Midbrain (tissue), 1 donor: ENCODE results near the gene NOTCH3.

ENCODE experiments used
- DNase-seq: peaks from one replicate; lab custom pipeline; 2025; lab: John Stamatoyannopoulos, UW

The NOTCH3 gene

DNA sequence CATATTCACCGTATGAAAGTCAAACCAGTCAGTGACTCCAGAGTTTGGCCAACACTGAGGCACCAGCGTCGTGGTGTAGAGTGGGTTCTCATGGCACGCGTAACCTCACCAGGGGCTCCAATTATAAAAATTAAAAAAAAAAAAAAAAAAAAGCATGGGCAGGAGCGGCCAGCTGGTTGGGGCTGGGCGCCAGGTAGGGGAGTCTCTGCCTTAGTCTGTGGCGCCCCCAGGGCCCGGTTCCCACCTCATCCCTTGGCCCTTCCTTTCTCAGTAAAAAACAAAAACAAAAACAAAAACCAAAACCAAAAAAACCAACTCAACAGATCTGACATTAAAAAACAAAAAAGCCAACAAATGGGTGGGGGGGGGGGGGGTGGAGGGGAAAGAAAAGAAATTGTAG, 36.1 kb upstream of the NOTCH3 start:
- no peak for DNase-seq

DNA sequence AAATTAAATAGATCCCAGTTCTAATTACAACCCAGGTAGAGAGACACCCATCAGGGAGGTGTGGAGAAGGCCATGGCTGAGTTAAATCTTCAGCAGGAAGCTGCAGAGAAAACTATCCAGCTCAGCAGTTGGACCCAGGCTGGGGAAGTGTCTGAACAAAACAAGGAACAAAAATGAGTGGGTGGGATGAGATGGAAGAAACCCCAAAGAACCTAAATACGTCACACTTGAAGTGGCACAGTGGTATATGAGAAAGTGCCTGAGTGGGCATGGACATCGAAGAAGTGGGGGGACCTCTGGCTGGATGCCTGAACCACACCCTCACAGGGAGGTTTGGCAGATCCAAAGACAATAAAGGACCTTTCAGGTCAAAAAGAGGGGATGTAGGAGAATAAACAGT, 35.0 kb upstream of the NOTCH3 start:
- no peak for DNase-seq

DNA sequence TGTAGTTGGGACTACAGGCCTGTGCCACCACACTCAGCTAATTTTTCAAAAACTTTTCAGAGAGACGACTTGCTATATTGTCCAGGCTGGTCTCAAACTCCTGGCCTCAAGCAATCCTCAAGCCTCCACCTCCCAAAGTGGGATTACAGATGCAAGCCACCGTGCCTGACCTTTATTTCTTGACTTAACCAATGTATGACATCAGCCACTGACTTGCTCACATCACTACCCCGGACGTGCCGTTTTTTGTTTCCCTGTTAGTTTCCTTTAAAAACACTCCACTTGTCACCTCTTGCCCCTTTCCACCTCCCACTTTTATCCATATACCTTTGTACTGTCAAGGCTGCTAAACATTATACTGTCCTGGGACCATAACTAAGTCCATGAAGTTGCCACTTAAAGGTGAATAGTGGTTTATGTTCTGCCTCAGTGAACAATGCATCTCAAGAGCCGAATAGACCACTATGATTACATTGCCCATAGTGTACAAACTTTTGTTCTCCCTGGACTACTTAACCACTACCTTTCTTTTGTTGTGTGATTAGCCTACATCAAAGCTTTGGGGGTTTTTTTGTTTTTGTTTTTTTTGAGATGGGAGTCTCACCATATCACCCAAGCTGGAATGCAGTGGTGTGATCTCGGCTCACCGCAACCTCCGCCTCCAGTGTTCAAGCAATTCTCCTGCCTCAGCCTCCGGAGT, 33.8 kb upstream of the NOTCH3 start:
- DNase-seq: no peak

DNA sequence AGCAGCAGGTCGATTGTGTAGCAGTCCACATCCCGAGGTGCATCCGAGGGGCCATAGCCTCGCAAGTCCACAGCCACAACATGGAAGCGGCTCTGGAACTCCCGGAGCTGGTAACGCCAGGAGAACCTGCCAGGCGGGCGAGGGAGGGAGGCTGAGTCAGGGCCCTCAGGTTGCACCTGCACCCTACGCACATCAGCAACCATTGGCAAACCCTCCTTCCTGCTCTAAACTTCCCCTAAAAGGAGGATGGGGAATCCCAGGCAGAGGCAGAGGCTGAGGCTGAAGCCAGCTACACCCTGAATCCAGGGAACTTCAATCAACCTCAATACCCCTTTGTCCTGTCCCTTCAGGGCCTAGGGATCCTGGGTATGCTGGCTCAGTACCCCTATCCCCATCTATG, 30.5 kb upstream of the NOTCH3 start:
- DNase-seq: no peak

DNA sequence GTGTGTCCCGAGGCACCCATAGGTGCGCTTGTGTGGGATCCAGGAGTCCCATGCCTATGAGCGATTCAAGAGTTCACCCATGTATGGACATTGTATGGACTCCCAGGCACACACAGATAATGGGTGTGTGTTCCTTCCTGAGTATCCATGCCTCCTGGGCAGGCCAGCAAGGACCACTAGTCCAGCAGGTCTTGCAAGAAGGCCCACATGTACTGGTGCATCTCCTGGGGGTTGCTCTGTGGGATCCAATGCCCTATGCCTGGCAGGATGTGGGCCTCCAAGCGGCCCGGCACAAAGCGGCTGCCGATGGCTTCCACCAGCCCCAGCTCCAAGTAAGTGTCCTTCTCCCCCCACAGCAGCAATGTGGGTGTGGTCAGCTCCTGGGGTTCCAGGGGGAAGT, 26.5 kb upstream of the NOTCH3 start:
- DNase-seq: no peak

DNA sequence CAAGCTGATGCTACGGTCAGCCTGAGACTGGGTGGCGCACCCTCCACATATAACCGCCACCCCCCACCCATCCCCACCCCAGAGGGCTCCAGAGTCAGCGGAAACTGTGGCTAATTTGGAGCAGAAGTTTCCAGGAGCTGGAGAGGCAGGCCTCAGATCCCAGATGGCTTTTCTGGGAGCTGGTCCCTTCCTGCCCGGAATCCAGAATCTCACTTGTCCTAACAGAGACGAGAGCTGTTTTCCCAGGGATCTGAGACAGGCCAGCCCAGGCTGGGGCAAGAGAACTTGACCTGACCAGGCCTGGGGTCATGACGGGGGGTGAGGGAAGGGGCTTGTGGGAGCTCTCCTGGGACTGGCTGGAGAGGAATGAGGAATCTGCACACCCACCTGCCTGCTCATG, 25.0 kb upstream of the NOTCH3 start:
- no peak for DNase-seq

DNA sequence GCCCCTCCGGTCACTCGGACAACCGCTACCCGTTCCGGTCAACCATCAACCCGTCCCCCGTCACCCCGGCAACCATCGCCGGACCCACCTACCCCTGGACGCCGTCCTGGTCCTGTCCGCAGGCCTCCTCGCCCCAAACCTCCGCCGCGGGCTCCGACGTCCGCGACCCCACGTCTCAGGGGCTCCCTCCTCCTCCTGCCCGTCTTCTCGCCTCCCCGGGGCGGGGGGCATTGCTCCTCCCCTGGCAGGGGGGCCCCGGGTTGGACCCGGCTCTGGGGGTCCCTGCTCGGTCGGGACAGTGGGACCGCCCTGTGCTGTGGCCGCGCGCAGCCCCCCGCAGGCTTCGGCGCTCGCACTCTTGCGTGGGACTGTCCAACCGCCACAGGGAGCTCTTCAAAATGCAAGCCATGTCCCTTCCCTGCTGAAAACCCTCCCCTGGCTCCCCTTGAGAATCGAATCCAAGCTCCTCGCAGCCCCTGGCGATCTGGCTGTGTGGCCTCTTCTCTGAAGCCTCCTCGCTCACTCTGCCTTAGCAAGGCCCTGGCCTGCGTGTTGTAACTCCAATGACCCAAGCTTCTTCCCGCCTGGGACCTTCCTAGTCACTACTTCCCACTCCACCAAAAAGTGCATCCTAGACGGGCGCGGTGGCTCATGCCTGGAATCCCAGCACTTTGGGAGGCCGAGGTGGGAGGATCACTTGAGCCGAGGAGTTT, 23.0 kb upstream of the NOTCH3 start:
- no peak for DNase-seq

DNA sequence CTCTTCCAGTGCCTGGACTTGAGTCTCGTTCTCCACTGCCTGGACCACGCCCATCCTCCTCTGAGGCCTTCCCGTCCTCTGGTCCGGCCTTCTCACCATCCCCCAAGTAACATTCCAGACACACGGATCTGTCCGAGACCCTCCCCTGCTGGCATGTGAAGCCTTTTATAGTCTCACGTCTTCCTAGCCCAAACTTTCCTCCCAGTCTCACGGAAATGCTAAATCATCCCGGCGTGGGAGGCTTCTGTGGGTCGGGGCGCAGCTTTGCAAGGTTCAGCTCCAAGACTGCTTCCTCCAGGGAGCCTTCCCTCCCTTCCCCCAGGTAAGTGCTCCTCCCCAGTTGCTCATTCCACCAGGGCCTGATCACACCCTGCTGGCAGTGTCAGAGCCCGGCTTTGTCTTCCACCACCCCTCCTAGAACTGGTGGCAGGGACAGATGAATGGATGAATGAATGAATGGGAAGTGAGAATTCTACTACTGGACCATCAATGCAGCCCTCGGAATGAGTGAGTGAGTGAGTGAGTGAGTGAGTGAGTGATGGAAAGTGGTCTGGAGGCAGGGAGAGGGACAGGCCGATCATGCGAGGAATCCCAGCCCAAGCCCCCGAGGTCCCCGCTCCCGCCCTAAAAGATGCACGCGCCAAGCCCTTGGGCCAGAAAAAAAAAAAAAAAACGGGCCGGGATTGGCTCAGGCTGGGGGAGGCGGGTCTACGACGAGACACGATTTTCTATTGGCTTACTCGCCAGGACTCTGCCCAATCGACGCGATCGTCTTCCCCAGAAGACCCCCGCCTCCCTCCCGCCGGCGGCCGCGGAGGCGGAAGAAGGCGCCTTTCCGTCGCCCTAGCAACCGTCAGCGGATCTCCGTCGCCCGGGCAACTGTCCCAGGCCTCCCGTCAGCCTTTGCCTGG, 22.2 kb upstream of the NOTCH3 start:
- peak; percentile 93 for DNase-seq

DNA sequence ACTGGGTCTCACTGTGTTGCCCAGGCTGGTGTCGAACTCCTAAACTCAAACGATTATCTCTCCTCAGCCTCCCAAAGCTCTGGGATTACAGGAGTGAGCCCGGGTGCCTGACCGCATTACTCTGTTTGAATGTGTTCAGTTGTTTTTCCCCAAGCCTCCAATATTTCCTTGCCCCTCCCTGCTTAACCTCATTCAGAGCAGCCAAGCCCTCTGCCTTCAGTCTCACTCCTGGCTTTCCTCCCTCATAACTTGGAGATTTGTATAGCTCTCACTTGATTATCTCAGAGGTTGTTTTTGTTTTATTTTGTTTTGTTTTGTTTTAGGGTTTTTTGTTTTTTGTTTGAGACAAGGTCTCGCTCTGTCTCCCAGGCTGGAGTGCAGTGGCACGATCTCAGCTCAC, 20.0 kb upstream of the NOTCH3 start:
- no peak for DNase-seq

DNA sequence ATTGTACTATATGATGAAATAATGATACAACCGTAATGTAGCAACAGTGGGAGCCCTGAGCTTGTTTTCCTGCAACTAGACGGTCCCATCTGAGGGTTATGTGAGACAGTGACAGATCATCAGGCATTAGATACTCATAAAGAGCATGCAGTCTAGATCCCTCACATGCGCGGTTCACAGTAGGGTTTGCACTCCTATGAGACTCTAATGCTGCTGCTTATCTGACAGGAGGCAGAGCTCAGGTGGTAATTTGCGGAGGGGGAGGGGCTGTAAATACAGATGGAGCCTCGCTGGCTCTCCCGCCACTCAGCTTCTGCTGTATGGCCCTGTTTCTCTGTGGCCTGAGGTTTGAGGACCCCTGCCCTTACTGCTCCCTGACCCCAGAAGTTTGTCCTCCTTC, 17.7 kb upstream of the NOTCH3 start:
- no peak for DNase-seq

DNA sequence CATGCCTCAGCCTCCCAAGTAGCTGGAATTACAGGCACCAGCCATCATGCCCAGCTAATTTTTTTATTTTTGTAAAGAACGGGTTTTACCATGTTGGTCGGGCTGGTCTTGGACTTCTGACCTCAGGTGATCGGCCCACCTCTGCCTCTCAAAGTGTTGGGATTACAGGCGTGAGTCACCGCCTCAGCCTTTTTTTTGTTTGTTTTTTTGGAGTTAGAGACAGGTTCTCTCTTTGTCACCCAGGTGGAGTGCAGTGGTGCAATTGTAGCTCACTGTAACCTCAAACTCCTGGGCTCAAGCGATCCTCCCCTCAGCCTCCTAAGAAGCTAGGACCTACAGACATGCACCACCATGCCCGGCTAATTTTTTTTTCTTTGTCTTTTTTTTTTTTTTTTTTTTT, 15.6 kb upstream of the NOTCH3 start:
- DNase-seq: no peak

DNA sequence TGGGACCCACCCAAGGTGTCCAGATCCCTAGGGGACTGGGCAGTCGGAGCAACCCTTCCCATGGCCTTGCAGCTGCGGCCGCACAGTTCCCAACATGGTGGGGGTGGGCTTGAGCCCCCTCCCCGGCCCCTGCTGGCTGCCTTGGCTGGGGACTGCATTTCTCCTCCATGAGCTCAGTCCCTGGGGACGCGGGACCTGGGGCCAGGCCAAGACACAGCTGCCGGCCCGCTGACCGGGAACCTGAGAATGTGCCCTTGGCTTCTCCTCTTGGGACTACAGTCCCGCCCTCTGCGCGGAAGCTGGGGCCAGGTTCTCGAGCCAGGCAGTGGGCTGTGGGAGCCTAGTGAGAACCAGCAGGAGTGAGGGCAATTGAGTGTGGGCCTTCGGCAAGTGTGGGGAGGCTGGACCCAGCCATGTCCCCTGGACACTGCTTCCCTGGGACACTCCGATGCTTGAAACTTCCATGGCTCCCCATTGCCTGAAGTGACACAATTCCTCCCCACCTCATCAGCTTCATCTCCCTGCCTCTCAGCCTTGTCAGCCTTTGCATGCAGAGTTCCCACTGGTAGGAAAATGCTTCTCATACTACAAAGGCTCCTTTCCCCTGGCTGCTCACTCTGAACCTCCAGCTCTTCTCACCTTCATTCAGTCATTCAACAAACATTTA, 13.1 kb upstream of the NOTCH3 start:
- no peak for DNase-seq

DNA sequence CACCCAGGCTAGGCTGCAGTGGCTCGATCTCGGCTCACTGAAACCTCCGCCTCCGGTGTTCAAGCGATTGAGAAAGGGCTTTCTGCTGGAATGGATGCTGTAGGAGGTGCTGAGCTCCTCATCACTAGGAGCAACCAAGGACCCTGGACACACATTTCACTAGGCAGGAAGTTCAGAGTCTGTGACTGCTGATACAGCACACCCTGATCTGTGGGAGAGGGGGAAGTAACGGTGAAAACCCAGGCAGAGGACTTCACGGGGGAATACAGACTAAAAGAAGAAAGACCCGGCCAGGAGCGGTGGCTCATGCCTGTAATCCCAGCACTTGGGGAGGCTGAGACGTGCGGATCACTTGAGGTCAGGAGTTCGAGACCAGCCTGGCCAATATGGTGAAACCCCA, 11.9 kb upstream of the NOTCH3 start:
- DNase-seq: no peak

DNA sequence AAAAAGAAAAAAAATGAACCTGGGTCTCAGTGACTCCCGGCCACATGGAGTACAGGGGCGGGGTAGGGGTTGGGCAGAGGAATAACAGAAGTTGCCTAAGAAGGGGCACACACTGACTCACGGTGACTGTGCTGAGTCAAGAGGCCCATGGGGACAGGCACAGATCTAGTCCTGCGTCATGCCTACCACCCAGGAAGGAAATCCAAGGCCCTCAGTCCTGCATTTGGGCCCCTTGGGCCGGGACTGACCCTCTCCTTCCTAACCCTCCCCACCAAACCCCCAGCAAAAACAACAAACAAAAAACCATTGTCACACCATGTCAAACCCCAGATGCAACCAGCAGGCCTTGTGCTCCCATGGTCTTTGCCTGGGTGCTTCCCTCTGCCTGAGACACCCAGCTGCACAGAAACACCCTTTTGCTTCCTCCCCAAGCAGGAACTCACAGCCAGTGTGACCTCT, 9.6 kb upstream of the NOTCH3 start:
- DNase-seq: no peak

DNA sequence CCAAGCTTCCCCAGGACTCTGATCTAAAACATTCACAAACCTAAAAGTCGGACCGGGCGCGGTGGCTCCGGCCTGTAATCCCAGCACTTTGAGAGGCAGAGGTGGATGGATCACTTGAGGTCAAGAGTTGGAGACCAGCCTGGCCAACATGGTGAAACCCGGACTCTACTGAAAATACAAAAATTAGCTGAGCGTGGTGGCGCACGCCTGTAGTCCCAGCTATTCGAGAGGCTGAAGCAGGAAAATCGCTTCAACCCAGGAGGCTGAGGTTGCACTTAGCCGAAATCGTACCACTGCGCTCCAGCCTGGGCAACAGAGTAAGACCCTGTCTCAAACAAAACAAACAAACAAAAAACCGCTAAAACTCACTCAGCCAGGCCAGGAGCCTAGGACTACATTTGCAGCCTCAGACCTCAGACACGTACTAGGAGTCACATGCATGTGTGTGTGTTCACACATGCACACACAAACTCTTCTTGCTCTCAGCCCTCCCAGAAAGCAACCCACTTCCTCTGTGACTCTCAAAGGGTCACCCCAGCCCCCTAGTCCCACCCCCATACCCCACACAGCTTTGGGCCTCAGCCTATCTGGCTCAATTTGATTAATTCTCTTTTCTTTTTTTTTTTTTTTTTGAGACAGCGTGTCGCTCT, 704 bp upstream of the NOTCH3 start:
- DNase-seq: no peak

DNA sequence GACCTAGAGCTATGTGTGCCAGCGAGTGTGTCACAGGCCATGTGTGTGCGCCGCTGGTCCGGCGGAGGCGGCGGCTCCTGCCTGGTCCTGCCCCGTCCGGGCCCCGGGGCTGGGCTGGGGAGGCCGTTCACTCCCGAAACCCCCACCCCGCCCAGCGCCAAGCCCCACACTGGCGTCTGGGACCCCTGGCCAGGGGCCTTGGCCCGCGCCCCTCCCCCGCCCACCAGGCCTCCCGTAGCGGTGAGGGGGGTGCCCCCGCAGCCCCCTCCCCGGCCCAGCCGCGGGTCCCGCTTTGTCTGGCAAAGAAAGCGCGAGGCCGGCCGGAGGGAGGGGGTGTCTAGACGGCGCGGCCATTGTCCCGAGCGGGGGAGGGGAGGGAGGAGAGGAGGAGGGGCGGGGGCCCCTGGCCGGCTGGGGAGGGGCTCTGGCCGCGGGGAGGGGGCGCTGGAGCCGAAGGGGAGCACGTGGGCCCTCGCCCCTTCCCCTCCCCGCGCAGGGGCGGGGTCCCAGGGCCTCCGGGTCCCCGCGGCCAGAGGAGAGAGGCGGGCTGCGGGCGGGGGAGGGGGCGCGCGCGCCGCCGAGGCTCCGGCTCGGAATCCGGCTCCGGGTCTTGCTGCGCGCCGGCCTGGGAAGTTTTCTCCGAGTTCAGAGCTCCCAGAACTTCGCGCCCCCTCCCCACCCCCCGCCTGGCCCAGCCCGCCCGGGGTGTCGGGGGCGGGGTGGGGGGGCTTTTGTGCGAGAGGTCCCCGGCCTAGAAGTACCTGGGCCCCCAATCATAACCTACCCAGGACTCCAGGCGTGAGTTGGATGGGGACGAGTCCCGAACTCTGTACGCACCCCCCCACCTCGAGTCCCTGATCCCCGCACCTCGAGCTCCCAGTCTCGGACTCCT, 888 bp downstream of the NOTCH3 start:
- DNase-seq: no peak

DNA sequence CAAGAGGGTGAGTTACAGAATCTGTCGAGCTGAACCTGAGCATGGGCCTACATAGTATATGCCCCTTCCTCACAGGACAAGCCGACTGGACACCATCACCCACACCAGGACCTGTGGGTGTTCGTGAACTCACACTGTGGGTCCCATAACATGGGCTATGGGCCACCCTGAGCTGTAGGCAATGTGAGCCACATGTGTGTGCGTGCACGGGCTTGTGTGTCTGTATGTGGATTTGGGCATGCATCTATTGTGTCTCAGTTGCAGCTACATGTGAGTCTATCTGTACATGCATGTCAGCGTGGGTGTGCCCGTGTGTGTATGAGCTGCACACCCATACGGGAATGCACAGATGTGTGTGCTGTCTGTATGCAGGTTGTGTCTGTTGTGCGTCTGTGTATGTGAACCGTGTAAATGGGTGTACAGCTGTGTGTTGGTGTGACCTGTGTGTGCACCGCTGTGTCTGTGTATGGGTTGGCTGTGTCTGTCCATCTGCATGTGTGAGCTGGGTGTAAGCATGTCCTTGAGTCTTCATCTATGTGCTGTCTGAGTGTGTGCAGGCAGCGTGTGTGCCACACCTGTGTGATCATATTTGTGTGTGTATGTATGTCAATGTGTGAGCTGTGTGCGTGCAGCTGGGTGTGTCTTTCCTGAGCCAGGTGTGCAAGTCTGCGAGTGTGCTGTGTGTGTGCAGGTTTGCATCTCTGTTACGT, 1.7 kb downstream of the NOTCH3 start:
- DNase-seq: no peak

DNA sequence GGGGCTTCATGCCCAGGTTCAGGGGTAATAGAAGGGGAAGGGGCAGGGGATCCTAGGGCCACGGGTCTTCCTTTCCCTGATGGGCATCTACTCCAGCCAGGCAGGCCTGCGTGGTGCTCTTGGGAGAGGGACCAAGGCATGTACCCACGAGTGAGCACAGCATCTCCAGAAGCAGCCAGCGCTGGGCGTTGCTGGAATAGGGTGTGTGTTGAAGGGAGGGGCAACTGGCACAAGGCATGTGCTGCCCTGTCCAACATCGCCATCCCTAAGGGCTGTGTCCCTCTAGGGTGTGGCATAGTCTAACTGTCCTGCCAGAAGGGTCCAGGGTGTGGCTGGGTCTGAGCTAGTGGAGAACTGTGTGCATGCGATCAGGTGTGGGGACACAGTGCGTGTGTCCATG, 2.9 kb downstream of the NOTCH3 start:
- no peak for DNase-seq

DNA sequence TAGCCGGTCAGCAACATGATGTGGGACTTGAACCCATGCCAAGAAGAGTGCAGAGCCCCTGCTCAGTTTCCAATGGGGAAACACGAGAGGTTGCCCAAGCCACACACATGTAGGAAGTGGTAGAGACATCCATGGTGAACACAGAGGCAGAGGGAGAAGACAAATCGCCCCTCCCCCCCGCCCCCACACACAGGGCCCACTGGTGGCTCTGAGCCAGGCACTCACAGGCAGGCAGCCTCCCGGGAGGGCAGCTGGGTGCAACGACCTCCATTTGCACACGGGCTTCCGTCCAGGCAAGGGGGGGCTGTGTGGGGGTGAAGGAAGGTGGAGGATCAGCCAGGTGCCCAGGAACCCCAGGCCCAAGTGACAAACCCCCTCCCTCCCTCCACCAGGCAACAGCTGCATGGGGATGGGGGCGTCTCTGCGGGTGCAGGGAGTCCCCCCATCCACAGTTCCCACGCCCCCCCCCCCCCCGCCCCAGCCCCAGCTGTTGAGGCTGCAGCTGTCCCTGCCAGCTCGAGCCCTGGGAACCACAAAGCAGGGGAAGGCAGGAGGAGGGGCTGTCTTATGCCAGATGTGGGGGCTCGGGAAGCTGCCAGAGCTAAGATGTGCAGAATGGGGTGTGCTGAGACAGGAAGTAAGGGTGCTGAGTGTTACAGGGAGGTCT, 3.4 kb downstream of the NOTCH3 start:
- DNase-seq: no peak
